Measurements from ENCODE around the gene TRIM54. TPM values are rescaled to one million over a fixed set of nuclear protein-coding genes. Genes with fewer than 3 reads are reported as not detected.
A peak's percentile ranks its signal among the peaks of the same experiment; 100 is the strongest.

Gene TRIM54
- total RNA-seq, 2 donors from 2014 or later = 0.26 TPM; not detected in 1

GRCh38 chr2:27307287-27307544, 25.0 kb downstream of the TRIM54 start:
- H3K4me3 ChIP-seq = no peak overlapping the region
- no peaks in the 10 kb centered on the region for H3K9me3 ChIP-seq
- H3K4me1 ChIP-seq = peaks cover 29% of the 10 kb centered on the region
- H3K27ac ChIP-seq = no peak overlapping the region
- H3K27me3 ChIP-seq = peaks cover 0 to 25% of the 10 kb centered on the region in 2 donors
- no peaks in the 10 kb centered on the region for H3K36me3 ChIP-seq (replicated peaks in 1 of 2; ENCODE audit: insufficient read depth in 1 of 2, low read depth in 2 of 2)
- intact Hi-C loops (cut with DNase I) = loop anchor here (10.0 kb wide), 1 partner anchor 212 kb away; no protein-coding TSS in a partner anchor
- ATAC-seq (no peak), DNase-seq (no peak)
- WGBS, 2 donors = 11 to 27% methylated on average over 3 to 14 of the region's 14 CpGs
- no peak for TF ChIP-seq CTCF (IDR thresholded peaks at IDR 0.05)
- TF ChIP-seq POLR2A (IDR thresholded peaks at IDR 0.05) = no peak

DNA sequence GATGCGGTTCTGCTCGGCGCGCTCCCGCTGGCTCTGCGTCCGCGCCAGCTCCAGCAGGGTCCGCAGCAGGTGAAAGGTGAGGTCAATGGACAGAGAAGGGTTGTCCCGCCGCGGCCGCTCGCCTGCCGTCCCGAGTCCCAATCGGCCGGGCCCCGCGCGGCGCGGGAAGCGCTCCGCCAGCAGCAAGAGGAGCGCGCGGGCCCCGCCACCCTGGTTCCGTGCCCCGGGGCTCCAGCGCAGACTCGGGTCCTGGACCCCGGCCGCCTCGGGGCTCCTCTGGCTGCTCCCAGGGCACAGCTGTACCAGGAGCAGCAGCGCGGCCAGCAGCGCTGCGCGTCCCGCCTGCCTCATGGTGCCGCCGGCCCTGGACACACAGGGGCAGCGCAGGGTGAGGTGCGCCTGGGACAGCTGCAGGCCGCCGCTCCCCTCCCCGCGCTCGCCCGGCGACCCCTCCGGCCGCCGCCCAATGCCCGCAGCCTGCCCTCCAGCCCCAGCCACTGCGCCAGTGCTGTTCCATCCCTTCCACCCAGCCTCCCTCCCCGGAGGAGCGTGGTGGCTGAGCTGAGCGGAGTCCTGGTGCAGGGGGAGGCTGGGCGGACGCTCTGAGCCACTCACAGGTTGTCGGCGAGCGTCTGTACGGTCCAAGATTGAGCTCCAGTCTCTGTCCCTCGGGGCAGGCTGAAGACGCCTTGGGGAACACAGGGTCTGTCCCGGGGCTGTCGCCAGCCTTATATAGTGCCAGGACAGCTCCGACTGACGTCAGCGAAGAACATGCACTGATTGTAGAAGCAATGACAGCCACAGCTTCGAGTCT, 25.5 kb downstream of the TRIM54 start:
- no peak overlapping the region for H3K4me3 ChIP-seq
- DNase-seq = peak in 1 of 4 donors; percentile 20
- peaks cover 29% of the 10 kb centered on the region for H3K4me1 ChIP-seq
- H3K27ac ChIP-seq = no peak overlapping the region
- no peaks in the 10 kb centered on the region for H3K9me3 ChIP-seq
- peaks cover 0 to 25% of the 10 kb centered on the region in 2 donors for H3K27me3 ChIP-seq
- WGBS, 2 donors = 13 to 20% methylated on average over 1 to 72 of the region's 75 CpGs
- TF ChIP-seq CTCF (IDR thresholded peaks at IDR 0.05) (no peak), POLR2A (IDR thresholded peaks at IDR 0.05) (no peak)
- no peak for ATAC-seq
- no peaks in the 10 kb centered on the region for H3K36me3 ChIP-seq (replicated peaks in 1 of 2; ENCODE audit: insufficient read depth in 1 of 2, low read depth in 2 of 2)
- intact Hi-C loops (cut with DNase I) = loop anchor here (10.0 kb wide), 1 partner anchor 213 kb away; no protein-coding TSS in a partner anchor

GRCh38 chr2:27308359-27308881, 26.2 kb downstream of the TRIM54 start, which contains the start of gene UCN:
TSS of gene UCN (minus strand) at chr2:27308445. CDS start at chr2:27307895, 550 bp downstream.
- ATAC-seq (peak; percentile 13), DNase-seq (peak; percentile 28 to 49 (median 34))
- peaks cover 0 to 25% of the 10 kb centered on the region in 2 donors for H3K27me3 ChIP-seq
- no peak within 1 kb of the TSS for H3K4me3 ChIP-seq
- no peak for TF ChIP-seq POLR2A (IDR thresholded peaks at IDR 0.05)
- TF ChIP-seq CTCF (IDR thresholded peaks at IDR 0.05) = no peak
- H3K36me3 ChIP-seq (replicated peaks in 1 of 2; ENCODE audit: insufficient read depth in 1 of 2, low read depth in 2 of 2) = no peaks in the 10 kb centered on the region
- WGBS, 2 donors = 34 to 48% methylated on average over 15 to 20 of the region's 25 CpGs
- no peak within 1 kb of the TSS for H3K27ac ChIP-seq
- intact Hi-C loops (cut with DNase I) = loop anchor here (10.0 kb wide), 1 partner anchor 214 kb away; no protein-coding TSS in a partner anchor
- peaks cover 25% of the 10 kb centered on the region for H3K4me1 ChIP-seq
- no peaks in the 10 kb centered on the region for H3K9me3 ChIP-seq

- Histone ChIP-seq H3K36me3 (replicated peaks in 1 of 2; ENCODE audit: insufficient read depth in 1 of 2, low read depth in 2 of 2) (no peaks in the 10 kb centered on the region), H3K4me1 (peaks cover 25% of the 10 kb centered on the region), H3K4me3 (no peak overlapping the region), H3K9me3 (no peaks in the 10 kb centered on the region), H3K27me3 (peaks cover 0 to 25% of the 10 kb centered on the region in 2 donors), H3K27ac (no peak overlapping the region)
- WGBS, 2 donors = 59 to 62% methylated on average over 6 of the region's 6 CpGs
- no peak for TF ChIP-seq CTCF (IDR thresholded peaks at IDR 0.05)
- TF ChIP-seq POLR2A (IDR thresholded peaks at IDR 0.05) = no peak
- DNase-seq (no peak), ATAC-seq (no peak)
- intact Hi-C loops (cut with DNase I) = loop anchor here (10.0 kb wide), 1 partner anchor 215 kb away; no protein-coding TSS in a partner anchor
Observed at GRCh38 chr2:27309651-27310050, 27.4 kb downstream of the TRIM54 start.
